GM06990 (cell line): ENCODE results near the gene PGF.

Experiments used
- DNase-seq: peaks from one replicate; pipeline ENCODE4 v3.0.0-alpha.2; 2011; ENCODE audit not compliant: insufficient read length; ENCODE audit errors: extremely low read depth
- H3K27me3 ChIP-seq: replicated peaks from 2 replicates; pipeline ENCODE4 v1.6.0; 2011; ENCODE audit warnings: low read length; ENCODE audit not compliant: control insufficient read depth, insufficient read depth
- H3K36me3 ChIP-seq: 2 replicates; pipeline ENCODE4 v1.5.1; 2011; ENCODE audit warnings: low read length; ENCODE audit not compliant: control insufficient read depth, insufficient read depth
- H3K4me3 ChIP-seq: replicated peaks from 2 replicates; pipeline ENCODE4 v1.5.1; 2011; ENCODE audit warnings: low read depth, mild to moderate bottlenecking, control low read depth, low read length
- TF ChIP-seq, protein P1 (sequence below): IDR thresholded peaks from 2 replicates; pipeline ENCODE4 v1.5.1; 2011; ENCODE audit warnings: low read length, control low read depth, mild to moderate bottlenecking, inconsistent platforms; ENCODE audit not compliant: insufficient read depth, poor library complexity, severe bottlenecking

PGF gene

GRCh38 chr14:74913986-74914573 is 41.3 kb downstream of the PGF start:
- TF ChIP-seq, protein P1, sequence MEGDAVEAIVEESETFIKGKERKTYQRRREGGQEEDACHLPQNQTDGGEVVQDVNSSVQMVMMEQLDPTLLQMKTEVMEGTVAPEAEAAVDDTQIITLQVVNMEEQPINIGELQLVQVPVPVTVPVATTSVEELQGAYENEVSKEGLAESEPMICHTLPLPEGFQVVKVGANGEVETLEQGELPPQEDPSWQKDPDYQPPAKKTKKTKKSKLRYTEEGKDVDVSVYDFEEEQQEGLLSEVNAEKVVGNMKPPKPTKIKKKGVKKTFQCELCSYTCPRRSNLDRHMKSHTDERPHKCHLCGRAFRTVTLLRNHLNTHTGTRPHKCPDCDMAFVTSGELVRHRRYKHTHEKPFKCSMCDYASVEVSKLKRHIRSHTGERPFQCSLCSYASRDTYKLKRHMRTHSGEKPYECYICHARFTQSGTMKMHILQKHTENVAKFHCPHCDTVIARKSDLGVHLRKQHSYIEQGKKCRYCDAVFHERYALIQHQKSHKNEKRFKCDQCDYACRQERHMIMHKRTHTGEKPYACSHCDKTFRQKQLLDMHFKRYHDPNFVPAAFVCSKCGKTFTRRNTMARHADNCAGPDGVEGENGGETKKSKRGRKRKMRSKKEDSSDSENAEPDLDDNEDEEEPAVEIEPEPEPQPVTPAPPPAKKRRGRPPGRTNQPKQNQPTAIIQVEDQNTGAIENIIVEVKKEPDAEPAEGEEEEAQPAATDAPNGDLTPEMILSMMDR = peak; percentile 67
- no peak overlapping the region for H3K4me3 ChIP-seq

DNA sequence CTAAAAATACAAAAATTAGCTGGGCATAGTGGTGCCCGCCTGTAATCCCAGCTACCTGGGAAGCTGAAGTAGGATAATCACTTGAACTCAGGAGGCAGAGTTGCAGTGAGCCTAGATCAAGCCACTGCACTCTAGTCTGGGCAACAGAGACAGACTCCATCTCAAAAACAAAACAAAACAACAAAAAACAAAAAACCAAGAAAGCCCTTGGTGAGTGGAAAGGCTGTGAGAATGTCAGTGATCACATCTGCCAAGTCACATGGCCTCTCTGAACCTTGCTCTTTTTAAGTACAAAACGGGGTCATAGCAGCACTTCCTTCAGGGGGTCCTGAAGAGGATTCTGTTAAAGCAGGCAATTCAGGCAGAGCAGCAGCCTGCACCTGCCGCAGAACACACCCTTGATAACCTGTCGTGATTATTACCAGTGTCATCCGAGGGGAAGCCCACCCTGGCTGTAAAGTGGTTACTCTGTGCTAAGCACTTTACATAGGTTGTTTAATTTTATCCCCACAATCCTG is 41.9 kb downstream of the PGF start:
- TF ChIP-seq, protein P1 = no peak
- Histone ChIP-seq H3K27me3 (no peaks in the 10 kb centered on the region), H3K36me3 (peaks cover 3% of the 10 kb centered on the region), H3K4me3 (no peak overlapping the region)
- no peak for DNase-seq

More at GRCh38 chr14:74913986-74914573, 41.3 kb downstream of the PGF start:
- no peaks in the 10 kb centered on the region for H3K27me3 ChIP-seq
- H3K36me3 ChIP-seq = peaks cover 3% of the 10 kb centered on the region
- DNase-seq = no peak

- peaks cover 3% of the 10 kb centered on the region for H3K36me3 ChIP-seq
- H3K27me3 ChIP-seq = no peaks in the 10 kb centered on the region
- no peak overlapping the region for H3K4me3 ChIP-seq
- TF ChIP-seq, protein P1 = no peak
- no peak for DNase-seq
Measured at GRCh38 chr14:74912801-74913200, 42.6 kb downstream of the PGF start.

- no peak for DNase-seq
- Histone ChIP-seq H3K4me3 (no peak overlapping the region), H3K36me3 (peaks cover 3% of the 10 kb centered on the region), H3K27me3 (no peaks in the 10 kb centered on the region)
- TF ChIP-seq, protein P1 = no peak
Measured at GRCh38 chr14:74912111-74912510, 43.3 kb downstream of the PGF start.

GRCh38 chr14:74911704-74912103 is 43.7 kb downstream of the PGF start:
- no peaks in the 10 kb centered on the region for H3K27me3 ChIP-seq
- H3K4me3 ChIP-seq = no peak overlapping the region
- TF ChIP-seq, protein P1 = no peak
- DNase-seq = no peak
- H3K36me3 ChIP-seq = peaks cover 5% of the 10 kb centered on the region
